ENCODE results near the gene ICE2.

GRCh38 chr15:60373327-60373726 is 105.6 kb downstream of the ICE2 start:
- TF ChIP-seq EP300 (IDR thresholded peaks at IDR 0.05) (no peak), POLR2A (IDR thresholded peaks at IDR 0.05) (no peak)

All from stomach (tissue), 4 donors.